Left lobe of liver (tissue), 2 donors: ENCODE results near the gene YARS1. TPM values are rescaled to one million over a fixed set of nuclear protein-coding genes. Genes with fewer than 3 reads are reported as not detected.
"Not testable (repeated sequence)": the region's sequence is repeated elsewhere in the genome, so short reads cannot be mapped to it uniquely, and the experiment has no call there.

Source experiments
- ATAC-seq: fragments of 200-7000 bp; cut with Tn5 transposase; one replicate; pipeline ENCODE4 v1.9.1; 2020; ENCODE audit warnings: mild to moderate bottlenecking, moderate library complexity
- DNase-seq: peaks from one replicate; pipeline ENCODE4 v3.0.0-alpha.2; 2020; ENCODE audit warnings: low spot score
- total RNA-seq: library from RNA; stranded (reverse); gene quantifications from one replicate; pipeline ENCODE4 v1.2.1, GENCODE V29; 2021
- donor health status: DM: no; HTN: no; CAD: no; lungs with moderate emphysema.
- donor health status: DM: no; HTN: yes; CAD: no.

YARS1 gene
- total RNA-seq, 1 donor from 2014 or later: 38.4 TPM

- DNase-seq (peak; percentile 83), ATAC-seq (peak; percentile 68)
Measured at GRCh38 chr1:32817815-32818786, 943 bp upstream of the YARS1 start.

- no peak for DNase-seq
- peak; percentile 15 for ATAC-seq
Measured at GRCh38 chr1:32816676-32817158, 441 bp downstream of the YARS1 start.

- no peak for ATAC-seq
- DNase-seq: no peak
Measured at GRCh38 chr1:32813941-32814739, 3.0 kb downstream of the YARS1 start.

- ATAC-seq: no peak
- DNase-seq: no peak
Measured at GRCh38 chr1:32811917-32812316, 5.2 kb downstream of the YARS1 start.

GRCh38 chr1:32811265-32811664 lies 5.9 kb downstream of the YARS1 start:
- ATAC-seq (no peak), DNase-seq (no peak)

GRCh38 chr1:32810358-32810757 lies 6.8 kb downstream of the YARS1 start:
- DNase-seq (no peak), ATAC-seq (no peak)

GRCh38 chr1:32808580-32808979 lies 8.6 kb downstream of the YARS1 start:
- DNase-seq: no peak
- no peak for ATAC-seq

- no peak for DNase-seq
- ATAC-seq: no peak
Measured at GRCh38 chr1:32806910-32807523, 10.1 kb downstream of the YARS1 start.

GRCh38 chr1:32806290-32806689 lies 10.9 kb downstream of the YARS1 start:
- DNase-seq (no peak), ATAC-seq (no peak)

GRCh38 chr1:32804460-32804859 lies 12.7 kb downstream of the YARS1 start:
- not testable (repeated sequence) for DNase-seq

GRCh38 chr1:32801096-32801715 lies 16.0 kb downstream of the YARS1 start:
- ATAC-seq: no peak
- no peak for DNase-seq

More at GRCh38 chr1:32804460-32804859, 12.7 kb downstream of the YARS1 start:
- not testable (repeated sequence) for ATAC-seq

- ATAC-seq: no peak
- no peak for DNase-seq
Measured at GRCh38 chr1:32798679-32799416, 18.3 kb downstream of the YARS1 start.

- ATAC-seq (no peak), DNase-seq (no peak)
Measured at GRCh38 chr1:32798191-32798590, 19.0 kb downstream of the YARS1 start.

- DNase-seq: no peak
- no peak for ATAC-seq
Measured at GRCh38 chr1:32797456-32797855, 19.7 kb downstream of the YARS1 start.

- ATAC-seq, DNase-seq: not testable (repeated sequence)
Measured at GRCh38 chr1:32795763-32796162, 21.4 kb downstream of the YARS1 start.

- ATAC-seq: no peak
- DNase-seq: no peak
Measured at GRCh38 chr1:32791881-32792280, 25.3 kb downstream of the YARS1 start.

GRCh38 chr1:32789356-32789755 lies 27.8 kb downstream of the YARS1 start:
- peak; percentile 15 for ATAC-seq
- DNase-seq: not testable (repeated sequence)

GRCh38 chr1:32786856-32787255 lies 30.3 kb downstream of the YARS1 start:
- DNase-seq (no peak), ATAC-seq (peak; percentile 47)

GRCh38 chr1:32784817-32785216 lies 32.3 kb downstream of the YARS1 start:
- DNase-seq (no peak), ATAC-seq (no peak)

- ATAC-seq (no peak), DNase-seq (no peak)
Measured at GRCh38 chr1:32783851-32784250, 33.3 kb downstream of the YARS1 start.
